GM11168 (cell line): ENCODE measurements around the gene SLX4IP.

Experiments used
- in situ Hi-C: fragments of 300-500 bp; cut with MboI; formaldehyde crosslinking; loops from one replicate; pipeline ENCODE4 v1.12.0; 2022; ENCODE audit warnings: low sequenced_read_pairs; ENCODE audit not compliant: unreplicated experiment

SLX4IP gene

DNA sequence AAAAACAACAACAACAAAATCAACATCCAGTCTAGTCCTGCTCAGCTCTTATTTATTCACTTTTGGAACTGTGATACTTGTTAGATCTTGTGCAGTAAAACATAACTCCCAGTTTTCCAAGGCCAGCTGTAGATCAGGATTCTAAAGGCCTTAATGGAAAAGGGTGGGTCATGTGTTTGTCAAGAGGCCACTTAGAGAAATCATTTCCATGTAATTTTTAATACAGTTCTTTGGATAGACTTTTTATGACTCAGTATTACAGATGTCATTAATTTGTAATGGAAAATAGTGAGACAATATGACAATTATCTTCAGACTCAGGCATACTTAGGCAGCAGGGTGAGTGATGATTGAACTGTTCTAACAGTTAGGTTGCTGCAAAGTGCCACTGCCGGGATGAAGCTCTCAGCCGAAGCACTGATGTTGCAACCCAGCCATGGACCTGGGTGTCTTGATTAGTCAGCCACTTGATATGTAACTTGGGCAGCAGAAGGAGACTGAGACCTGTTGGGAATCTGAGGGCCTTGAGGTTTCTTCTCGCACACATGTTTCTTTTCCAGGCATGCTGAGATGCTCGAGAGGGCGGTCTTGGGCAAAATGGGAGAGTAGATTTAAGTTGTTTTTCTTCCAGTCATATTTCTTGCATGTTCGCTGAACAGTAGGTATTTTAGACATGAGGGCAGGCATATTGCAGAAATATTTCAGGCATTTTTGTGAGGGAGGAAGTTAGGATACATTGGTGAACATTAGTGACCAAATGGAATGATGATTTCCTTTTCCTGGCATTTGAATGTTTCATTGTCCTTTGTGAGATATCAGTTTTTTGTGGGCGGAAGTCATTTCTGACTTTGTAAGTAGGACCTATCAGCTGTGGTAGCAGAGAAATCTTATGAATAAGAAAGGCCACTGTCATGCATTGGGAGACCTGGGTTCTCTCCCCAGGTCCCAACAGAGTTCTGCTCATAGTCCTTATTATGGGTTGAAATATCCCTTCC lies 52.3 kb downstream of the SLX4IP start:
- in situ Hi-C loops, result no loop called here

DNA sequence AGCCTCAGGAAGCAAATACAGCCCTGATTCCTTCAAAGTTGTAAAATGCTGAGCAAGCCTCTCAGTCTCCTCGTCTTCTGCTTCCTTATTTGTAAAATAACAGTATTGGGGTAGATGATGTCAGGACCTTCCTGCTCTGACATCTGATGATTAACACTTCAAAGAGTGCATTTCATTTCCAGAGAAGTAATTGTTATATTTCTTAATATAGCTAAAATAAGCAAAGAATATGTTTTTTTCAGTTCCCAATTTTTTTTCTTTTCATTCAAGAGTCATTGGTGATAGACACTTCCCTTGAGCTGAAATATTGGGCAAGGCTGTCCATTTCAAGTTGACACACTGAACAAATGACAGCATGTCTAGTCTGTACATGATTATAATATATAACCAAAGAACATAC lies 53.4 kb downstream of the SLX4IP start:
- in situ Hi-C loops, result no loop called here

DNA sequence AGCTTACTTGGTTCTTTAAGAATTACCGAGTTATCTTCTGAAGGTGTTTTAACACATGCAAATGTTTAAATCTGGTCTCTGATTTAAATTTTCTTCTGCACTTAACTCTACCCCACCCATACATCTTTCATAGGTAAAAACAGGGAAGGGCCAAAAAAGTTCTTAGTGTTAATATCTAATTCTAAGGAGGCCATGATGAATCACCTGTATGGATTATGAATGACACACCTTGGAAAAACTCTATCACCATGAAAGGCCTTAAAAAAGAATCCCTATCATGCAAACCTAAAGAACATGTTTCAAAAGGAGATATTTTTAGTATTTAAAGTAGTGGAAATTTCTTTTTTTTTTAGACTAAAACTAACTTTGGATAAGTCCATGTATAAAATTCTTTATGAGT lies 54.7 kb downstream of the SLX4IP start:
- in situ Hi-C loops, result no loop called here

DNA sequence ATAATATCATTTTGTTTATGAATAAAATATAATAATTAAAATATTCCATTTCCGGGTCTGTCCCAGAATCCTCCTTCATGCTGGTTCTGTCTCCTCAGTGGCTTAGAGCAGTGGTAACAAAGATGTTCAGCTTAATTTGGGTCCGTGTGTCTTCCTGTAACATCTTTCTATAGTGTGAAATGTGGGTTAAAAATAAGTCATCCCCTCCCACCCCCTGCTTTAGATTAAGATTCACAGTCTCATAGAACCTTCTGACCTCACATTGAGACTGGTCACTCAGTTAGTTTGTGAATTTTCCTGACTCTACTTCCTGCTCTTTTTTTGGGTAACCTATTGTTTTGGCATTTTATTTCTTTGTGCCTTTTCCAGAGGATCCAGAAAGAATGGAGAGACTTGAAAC lies 55.2 kb downstream of the SLX4IP start:
- in situ Hi-C loops, result no loop called here

DNA sequence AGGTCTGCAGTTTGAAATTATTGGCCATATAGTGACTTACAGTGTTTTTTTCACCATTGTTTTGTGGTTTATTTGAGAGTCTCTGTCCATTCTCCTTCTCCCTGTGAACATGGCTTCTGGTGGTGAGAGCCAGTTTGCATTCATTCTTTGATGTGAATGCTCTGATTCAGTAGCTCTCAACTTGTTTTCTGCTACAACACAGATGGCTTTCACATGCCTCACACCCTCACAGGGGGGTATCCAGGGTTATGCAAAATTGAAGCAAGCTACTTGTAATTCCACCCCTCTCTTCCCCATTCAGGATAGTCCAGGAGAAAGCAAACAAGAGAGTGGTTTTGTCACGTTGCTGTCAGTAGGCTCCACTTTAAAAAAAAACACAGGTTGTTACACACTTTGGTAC lies 55.6 kb downstream of the SLX4IP start:
- in situ Hi-C loops, result no loop called here

DNA sequence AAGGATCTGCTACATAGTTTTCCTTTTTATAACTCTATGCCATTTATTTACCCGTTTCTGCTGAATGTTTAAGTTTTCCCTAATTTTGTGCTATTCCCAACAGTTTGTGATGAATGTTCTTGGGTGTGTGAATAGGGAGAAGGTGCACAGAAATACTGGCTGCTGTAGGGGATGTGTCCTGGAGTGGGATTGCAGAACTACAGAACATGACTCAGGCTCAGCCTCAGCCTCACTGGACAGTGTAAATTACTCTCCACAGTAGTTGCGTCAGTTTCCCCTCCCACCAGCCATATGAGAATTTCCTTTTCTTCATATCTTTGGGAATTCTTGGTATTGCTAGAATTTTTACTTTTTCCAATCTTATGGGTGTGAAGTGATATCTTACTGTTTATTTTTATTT lies 57.0 kb downstream of the SLX4IP start:
- in situ Hi-C loops, result no loop called here

DNA sequence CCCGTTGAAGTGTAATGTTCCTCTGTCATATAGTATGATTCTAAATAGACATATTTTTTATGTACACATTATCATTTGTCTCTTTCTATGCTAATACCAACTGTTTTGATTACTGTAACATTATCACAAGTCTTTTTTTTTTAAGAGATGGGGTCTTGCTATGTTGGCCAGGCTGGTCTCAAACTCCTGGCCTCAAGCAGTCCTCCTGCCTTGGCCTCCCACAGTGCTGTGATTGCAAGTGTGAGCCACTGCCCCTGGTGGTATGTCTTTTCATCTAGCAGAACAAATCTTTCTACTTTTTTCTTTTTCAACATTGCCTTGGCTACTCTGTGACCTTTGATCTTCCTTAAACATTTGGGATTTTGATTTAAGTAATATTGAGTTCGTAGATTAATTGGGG lies 57.7 kb downstream of the SLX4IP start:
- in situ Hi-C loops, result no loop called here

DNA sequence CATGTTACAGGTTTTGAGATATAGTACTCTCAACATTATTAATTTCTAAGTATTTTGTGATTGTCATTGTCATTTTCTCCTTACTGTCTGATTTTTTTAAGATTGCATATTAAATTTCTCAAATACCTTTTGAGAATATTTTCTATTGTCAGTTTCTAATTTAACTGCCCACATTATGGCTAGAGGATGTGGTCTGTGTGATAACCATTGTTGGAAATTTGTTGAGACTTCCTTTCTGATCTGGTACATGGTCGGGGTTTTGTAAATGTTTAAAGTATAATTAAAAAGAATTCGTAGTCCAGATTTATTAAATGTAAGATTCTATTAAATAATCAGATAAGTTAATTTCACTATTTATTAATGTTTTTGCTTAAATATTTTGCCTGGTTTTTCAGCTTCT lies 60.1 kb downstream of the SLX4IP start:
- in situ Hi-C loops, result no loop called here

DNA sequence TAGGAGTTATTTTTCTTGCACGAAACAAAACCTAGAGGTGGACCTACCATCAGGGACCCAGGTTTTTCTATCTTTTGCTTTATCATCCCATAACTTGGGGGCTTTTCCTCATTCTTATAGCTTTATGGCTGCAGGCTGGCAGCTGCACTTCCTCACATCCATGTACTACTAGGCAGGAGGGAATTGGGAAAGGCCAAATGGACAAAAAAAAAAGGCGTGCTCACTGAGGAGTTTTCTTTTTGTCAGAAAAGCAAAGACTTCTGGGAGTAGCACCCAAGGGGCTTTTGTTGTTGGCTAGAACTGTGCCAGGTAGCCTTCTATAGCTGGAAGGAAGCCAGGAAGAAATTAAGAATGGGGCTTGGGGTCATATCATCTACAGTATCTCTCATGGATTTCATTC lies 61.4 kb downstream of the SLX4IP start:
- in situ Hi-C loops, result no loop called here

DNA sequence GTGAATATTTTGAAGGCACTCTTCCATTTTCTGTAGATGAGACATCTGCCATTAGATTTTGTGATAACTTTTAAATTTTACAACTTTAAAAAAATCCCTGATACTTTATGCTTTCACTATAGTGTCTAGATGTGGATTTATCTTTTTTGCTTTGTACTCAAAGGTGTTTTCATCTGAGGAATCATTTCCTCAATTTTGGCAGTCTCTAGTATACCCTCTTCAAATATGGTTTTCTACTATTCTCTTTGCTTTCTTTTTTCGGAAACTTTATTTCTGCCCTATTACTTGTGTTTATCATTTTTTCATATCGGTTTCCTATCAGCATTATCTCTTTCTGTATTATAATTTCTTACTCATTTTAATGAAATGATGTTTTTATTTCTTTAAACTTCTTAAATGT lies 62.2 kb downstream of the SLX4IP start:
- in situ Hi-C loops, result no loop called here

DNA sequence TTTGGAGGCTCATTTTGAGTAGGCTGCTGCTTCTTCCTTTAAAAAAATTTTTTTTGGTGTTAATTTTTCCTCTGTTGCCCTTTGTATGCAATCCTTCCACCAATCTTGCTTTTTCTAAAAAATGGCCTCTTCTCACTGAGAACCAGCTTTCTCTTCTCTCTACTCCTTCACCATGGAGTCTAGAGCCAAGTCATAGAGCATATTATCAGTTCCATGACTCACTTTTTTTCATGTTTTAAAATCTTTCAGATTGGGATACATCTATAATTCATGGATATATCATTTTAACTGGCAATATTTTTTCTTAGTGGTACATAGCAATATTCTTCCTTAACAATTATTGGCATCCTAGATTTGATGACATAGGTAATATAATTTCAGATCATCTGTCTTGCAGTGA lies 62.7 kb downstream of the SLX4IP start:
- in situ Hi-C loops, result no loop called here

DNA sequence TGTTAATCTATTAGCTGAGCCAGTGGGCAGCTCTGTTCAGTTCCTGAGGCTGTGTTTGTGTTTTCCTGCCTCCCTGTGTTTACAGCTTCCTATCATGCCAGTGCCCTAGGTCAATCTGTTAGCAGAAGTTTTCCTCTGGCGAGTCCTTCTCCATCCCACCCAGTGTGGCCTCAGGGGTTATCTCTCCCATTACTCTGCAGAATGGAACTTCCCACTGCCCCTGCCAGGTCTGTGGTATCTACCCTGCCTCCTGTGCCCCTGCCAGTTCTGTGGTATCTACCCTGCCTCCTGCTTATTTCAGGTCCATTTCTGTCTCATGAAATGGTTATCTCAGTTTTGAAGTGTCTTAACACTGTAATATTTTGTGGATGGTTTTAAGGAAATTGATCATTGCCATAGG lies 63.1 kb downstream of the SLX4IP start:
- in situ Hi-C loops, result no loop called here

DNA sequence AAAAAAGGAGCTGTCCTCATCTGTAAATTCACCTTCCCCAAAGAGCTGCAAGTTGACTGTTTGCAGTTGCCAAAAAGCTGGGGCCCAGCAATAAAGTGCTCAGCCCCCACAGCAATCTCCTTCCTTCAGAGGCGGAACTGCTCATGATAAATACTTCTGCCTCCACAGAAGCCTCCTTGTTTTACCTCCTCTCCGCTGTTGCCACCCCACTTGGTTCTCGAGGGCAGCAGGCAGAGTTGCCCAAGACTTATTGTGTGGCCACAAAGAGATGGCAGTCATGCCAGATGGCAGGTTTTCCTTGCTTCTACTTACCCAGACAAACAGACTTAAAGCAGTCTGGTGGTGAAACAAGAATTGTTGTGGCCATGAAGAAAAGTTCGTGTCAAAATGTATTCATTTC lies 66.3 kb downstream of the SLX4IP start:
- in situ Hi-C loops, result no loop called here

DNA sequence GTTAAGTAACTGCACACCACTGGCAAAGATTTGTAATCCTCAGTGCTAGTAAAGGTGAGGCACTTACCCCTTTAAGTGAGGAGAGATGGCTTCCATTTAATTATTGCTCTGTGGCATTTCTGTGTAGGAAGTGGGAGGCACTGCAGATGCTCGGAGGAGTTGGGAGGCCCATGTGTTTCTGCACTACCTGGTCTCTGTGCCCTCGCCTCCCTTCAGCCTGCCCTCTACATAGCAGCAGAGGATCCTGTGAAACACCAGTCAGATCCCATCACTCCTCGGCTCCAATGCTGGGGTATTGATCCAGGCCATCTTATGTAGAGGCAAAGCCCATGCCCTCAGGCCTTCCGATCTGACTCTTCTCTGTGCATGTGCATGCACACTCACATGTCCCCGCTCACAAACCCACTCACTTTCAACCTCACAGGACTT lies 67.0 kb downstream of the SLX4IP start:
- in situ Hi-C loops, result no loop called here

DNA sequence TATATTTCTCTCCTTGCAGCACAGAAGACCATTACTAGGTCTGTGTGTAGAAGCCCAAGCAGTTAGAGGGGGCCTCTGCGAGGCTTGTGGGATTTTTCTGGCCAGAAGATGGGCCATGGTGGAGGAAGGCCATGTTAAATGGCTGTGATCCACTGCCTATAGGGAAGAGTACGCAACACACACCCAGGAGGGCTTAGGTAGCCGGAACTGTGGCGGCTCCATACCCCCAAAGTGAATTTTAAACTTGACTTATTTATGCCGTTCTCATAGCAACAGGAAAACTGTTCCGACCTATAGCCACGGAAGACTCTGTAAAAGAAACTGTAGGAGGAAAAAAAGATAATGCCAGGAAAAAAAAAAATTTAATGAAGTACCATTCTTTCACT lies 69.5 kb downstream of the SLX4IP start:
- in situ Hi-C loops, result no loop called here

DNA sequence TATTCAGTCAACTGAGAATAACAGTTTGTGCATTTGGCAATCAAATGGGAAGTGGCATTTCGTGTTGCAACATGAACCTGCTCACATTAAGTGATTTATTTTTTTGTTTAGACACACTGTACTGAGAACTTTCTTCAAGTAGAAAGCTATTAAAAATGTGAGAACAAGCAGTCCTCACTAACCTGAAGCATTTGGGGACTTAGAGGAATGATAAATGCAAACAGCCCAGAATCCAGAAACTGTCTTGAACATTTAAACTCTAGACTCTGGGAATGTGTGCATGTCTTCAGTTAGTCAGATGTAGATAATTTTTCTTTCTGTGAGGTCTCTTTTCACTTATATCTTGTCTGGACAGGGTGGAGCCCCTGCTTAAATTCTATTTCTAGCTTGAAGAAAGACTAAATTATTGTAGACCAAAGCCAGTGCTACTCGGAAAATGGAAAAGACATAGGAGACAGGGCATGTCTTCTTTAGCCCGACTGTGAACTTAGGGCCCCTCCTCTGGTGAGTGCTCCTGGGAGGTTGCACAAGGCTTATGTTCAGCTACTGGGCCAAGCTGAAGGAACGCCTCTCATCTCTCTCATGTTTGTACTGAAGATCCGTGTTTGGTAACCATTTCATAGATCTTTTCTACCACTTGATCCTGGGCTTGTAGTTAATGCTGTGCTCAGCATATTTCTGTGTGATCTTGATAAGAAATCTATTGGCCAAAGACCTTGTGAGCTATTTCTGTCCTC lies 70.1 kb downstream of the SLX4IP start:
- in situ Hi-C loops, result no loop called here

DNA sequence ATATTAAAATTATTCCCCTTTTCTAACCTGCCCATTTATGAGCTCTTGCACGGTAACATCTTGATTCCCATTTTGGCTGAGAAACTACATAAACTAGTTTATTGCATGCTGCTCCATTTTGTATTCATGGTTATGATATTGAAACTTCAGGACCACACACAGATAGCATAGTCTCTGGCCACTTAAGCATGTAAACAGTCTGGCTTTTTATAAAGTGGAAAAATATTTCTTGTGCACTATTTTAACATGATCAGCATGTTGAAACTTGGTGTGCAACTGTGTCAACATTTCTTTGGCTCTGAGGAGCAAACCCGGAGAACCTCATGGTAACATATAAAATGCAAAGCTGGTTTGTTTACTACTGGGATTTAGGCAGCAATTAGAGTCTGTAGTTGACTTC lies 70.7 kb downstream of the SLX4IP start:
- in situ Hi-C loops, result no loop called here

DNA sequence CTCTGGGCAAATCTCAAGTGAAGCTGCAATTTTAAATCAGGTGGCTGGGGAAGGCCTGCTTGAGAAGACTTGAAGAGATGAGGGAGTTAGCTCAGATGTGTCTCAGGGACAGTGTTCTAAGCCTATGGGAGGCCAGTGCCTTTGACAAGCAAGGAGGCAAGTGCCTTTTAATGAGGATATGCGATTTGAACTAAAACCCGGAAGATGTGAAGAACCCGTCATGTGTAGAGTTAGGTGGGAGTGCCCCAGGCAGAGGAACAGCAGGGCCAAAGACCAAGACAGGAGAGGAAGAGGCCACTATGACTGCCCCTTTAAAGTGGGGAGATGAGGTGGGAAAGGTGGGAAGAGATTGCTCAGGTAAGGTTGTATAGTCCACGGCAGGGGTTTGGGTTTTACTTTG lies 71.9 kb downstream of the SLX4IP start:
- in situ Hi-C loops, result no loop called here

DNA sequence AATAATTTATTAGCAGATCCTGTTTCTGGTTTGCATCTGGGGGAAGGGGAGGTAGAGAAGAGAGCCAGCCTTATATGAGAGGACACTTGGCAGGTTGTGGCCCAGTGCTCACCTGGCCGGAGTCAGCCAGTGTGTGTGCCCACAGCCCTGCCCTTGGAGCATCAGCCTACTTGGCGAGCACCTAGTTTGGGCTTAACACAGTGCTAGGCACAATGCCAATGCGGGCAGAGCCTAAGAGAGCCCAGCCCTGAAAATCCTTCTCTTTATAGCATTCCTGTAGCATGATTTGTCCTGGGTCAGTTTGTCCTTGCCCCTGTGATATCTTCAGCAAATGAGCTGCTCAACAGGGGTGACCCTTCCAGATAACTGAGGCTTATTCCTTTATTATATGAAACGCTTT lies 73.0 kb downstream of the SLX4IP start:
- in situ Hi-C loops, result no loop called here

DNA sequence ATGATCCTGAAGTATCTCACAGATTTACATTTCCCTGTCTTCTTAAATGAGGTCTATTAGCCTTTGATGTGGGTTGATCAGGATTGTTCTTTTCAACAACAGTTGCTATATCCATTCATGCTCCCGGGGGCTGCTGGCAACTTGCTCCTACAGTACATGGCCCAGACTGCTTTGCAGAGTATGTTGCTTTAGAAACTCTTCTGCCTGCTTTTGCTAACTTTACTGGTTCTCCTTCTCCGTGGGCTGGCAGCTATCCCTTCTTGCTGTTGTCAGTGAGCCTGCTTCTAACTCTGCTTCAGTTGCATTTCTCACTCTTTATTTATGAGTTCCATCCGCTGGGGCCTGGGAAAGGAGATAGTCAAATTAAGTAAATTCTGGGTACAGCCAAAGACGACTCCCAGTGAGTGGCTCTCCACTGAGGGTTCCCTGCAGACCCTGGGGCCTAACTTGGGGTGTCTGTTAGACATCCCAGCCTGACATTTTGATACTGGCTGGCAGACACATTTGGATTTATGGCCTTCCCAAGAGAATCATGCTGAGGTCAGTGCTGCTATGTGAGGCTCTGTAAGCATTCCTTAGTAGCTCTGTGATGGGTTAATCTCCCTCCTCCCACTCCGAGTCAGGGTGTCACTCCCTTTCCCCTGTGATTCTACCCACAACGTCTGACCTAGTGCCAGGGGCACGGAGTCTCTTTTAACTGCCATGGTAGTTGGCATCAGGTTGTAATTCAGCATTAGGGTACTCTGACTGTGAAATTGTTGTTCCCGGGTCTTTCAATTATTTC lies 73.6 kb downstream of the SLX4IP start:
- in situ Hi-C loops, result no loop called here

DNA sequence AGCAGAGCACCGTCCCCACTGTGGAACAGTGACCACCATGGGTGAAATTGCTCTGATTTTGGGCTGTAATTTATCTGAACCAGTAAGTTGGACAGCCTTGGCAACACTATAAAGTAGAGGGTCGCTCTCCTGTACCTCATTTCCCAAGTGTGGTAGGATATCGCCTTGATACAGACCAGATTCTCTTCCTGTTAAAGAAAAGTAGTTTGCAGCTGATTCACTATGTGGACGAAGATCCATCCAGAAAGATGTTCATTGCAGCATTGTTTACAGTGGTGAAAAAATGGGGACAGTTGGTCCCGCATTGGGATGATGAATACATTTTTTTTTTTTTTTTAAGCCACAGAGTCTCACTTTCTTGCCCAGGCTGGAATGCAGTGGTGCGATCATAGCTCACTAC lies 74.3 kb downstream of the SLX4IP start:
- in situ Hi-C loops, result no loop called here
